Mesenchymal stem cell (in vitro differentiated cells and primary cell): Measurements from ENCODE around the gene ODF2.
"Not testable (repeated sequence)": the region's sequence is repeated elsewhere in the genome, so short reads cannot be mapped to it uniquely, and the experiment has no call there.

Experiments
- DNase-seq: peaks from one replicate; pipeline ENCODE4 v3.0.0-alpha.2; 2013
- H2AFZ ChIP-seq: one replicate; pipeline ENCODE4 v1.6.1; 2013; ENCODE audit warnings: low read depth, mild to moderate bottlenecking, control low read depth, inconsistent platforms, low read length, moderate library complexity
- H2AK5ac ChIP-seq: 2 replicates; pipeline ENCODE4 v1.6.1; 2013; ENCODE audit warnings: low read length, moderate library complexity, mild to moderate bottlenecking, inconsistent platforms; ENCODE audit not compliant: severe bottlenecking
- H2BK120ac ChIP-seq: one replicate; pipeline ENCODE4 v1.6.1; 2013; ENCODE audit warnings: low read depth, mild to moderate bottlenecking, inconsistent platforms, low read length, moderate library complexity
- H2BK12ac ChIP-seq, 2 experiments: one replicate each; pipeline ENCODE4 v1.6.1; 2013; ENCODE audit warnings: inconsistent platforms in 2 of 2, low read length in 2 of 2, mild to moderate bottlenecking in 2 of 2, moderate library complexity in 2 of 2, control low read depth in 1 of 2
- H2BK15ac ChIP-seq: one replicate; pipeline ENCODE4 v1.6.1; 2013; ENCODE audit warnings: mild to moderate bottlenecking, low read depth, inconsistent platforms; ENCODE audit not compliant: poor library complexity, severe bottlenecking
- H2BK5ac ChIP-seq: 2 replicates; pipeline ENCODE4 v1.6.1; 2013; ENCODE audit warnings: low read depth, mild to moderate bottlenecking, low read length, control low read depth, inconsistent platforms; ENCODE audit not compliant: poor library complexity, severe bottlenecking
- H3K14ac ChIP-seq, 2 experiments: one replicate each; pipeline ENCODE4 v1.6.1; 2013; ENCODE audit warnings: inconsistent platforms in 2 of 2, low read length in 2 of 2, control low read depth in 1 of 2, mild to moderate bottlenecking in 1 of 2, moderate library complexity in 1 of 2
- H3K18ac ChIP-seq, 2 experiments: one replicate each; pipeline ENCODE4 v1.6.1; 2013; ENCODE audit warnings: inconsistent platforms in 2 of 2, low read length in 2 of 2, control low read depth in 1 of 2, low read depth in 1 of 2, mild to moderate bottlenecking in 1 of 2
- H3K23ac ChIP-seq, 2 experiments: one replicate each; pipeline ENCODE4 v1.6.1; 2013; ENCODE audit warnings: inconsistent platforms in 2 of 2, low read length in 2 of 2, mild to moderate bottlenecking in 2 of 2, moderate library complexity in 2 of 2, control low read depth in 1 of 2
- H3K27ac ChIP-seq: 2 replicates; pipeline ENCODE4 v1.5.1; 2013; ENCODE audit warnings: mild to moderate bottlenecking, moderate library complexity, low read length, control low read depth, inconsistent platforms; ENCODE audit not compliant: poor library complexity, severe bottlenecking
- H3K27me3 ChIP-seq, 2 experiments: 2 replicates each; pipeline versions ENCODE4 v1.6.1 to v1.7.0; 2013; ENCODE audit warnings: low read length in 2 of 2, mild to moderate bottlenecking in 2 of 2, moderate library complexity in 2 of 2, control low read depth in 1 of 2, inconsistent platforms in 1 of 2; ENCODE audit not compliant: control insufficient read depth in 1 of 2, insufficient read depth in 1 of 2
- H3K36me3 ChIP-seq, 2 experiments: 2 replicates each; pipeline versions ENCODE4 v1.6.1 to v1.7.0; 2013; ENCODE audit warnings: low read length in 2 of 2, control low read depth in 1 of 2, inconsistent platforms in 1 of 2, low read depth in 1 of 2, mild to moderate bottlenecking in 1 of 2; ENCODE audit not compliant: insufficient read depth in 2 of 2, control insufficient read depth in 1 of 2
- H3K4ac ChIP-seq, 2 experiments: one replicate each; pipeline ENCODE4 v1.6.1; 2013; ENCODE audit warnings: inconsistent platforms in 2 of 2, low read length in 2 of 2, mild to moderate bottlenecking in 2 of 2, moderate library complexity in 2 of 2, control low read depth in 1 of 2, low read depth in 1 of 2
- H3K4me1 ChIP-seq: 2 replicates; pipeline ENCODE4 v1.6.1; 2013; ENCODE audit warnings: low read depth, low read length, control low read depth; ENCODE audit not compliant: control insufficient read depth, insufficient read depth
- H3K4me2 ChIP-seq: 2 replicates; pipeline ENCODE4 v1.6.1; 2013; ENCODE audit warnings: low read length, mild to moderate bottlenecking, inconsistent platforms; ENCODE audit not compliant: poor library complexity, severe bottlenecking
- H3K4me3 ChIP-seq, 2 experiments: 2 replicates each; pipeline versions ENCODE4 v1.5.1 to v1.7.0; 2013; ENCODE audit warnings: low read length in 2 of 2, mild to moderate bottlenecking in 2 of 2, control low read depth in 1 of 2, low read depth in 1 of 2; ENCODE audit not compliant: insufficient read depth in 1 of 2
- H3K79me1 ChIP-seq: replicated peaks from 2 replicates; pipeline ENCODE4 v1.6.1; 2013; ENCODE audit warnings: mild to moderate bottlenecking, control low read depth, low read length, inconsistent platforms; ENCODE audit not compliant: poor library complexity, severe bottlenecking
- H3K9ac ChIP-seq: 2 replicates; pipeline ENCODE4 v1.7.0; 2013; ENCODE audit warnings: mild to moderate bottlenecking, low read length, moderate library complexity
- H3K9me3 ChIP-seq: 2 replicates; pipeline ENCODE4 v1.7.0; 2013; ENCODE audit warnings: mild to moderate bottlenecking, low read length; ENCODE audit not compliant: control insufficient read depth
- H4K8ac ChIP-seq: one replicate; pipeline ENCODE4 v1.6.1; 2013; ENCODE audit warnings: inconsistent platforms, mild to moderate bottlenecking, low read length, moderate library complexity
- H4K91ac ChIP-seq: one replicate; pipeline ENCODE4 v1.6.1; 2013; ENCODE audit warnings: mild to moderate bottlenecking, low read length, inconsistent platforms
- WGBS: methylation state at CpG from one replicate; pipeline ENCODE4 v1.1.7; 2013; ENCODE audit warnings: mixed read lengths; 5-methylcytosine and 5-hydroxymethylcytosine counted together

The ODF2 gene

DNA sequence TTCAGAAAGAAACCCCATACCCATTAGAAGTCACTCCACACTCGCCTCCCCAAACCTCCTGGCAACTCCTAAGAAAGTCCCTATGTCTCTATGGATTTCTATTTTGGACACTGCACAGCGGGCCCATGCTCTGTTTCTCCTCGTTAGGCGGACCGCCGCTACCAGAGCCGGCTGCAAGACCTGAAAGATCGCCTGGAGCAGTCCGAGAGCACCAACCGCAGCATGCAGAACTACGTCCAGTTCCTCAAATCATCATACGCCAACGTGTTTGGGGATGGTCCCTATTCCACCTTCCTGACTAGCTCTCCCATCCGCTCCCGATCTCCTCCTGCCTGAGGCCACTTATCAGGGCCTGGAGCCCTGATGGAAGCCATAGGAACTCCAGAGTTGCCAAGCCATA lies 44.1 kb downstream of the ODF2 start:
- no peak overlapping the region for H3K14ac ChIP-seq
- no peak overlapping the region for H3K23ac ChIP-seq
- no peak overlapping the region for H2BK120ac ChIP-seq
- H2BK15ac ChIP-seq, result no peak overlapping the region
- no peak overlapping the region for H2BK12ac ChIP-seq
- H2AK5ac ChIP-seq, result no peak overlapping the region
- H4K8ac ChIP-seq, result no peak overlapping the region
- H3K4ac ChIP-seq, result no peak overlapping the region
- H3K79me1 ChIP-seq, result peaks cover 7% of the 10 kb centered on the region
- H3K9me3 ChIP-seq, result no peaks in the 10 kb centered on the region
- no peak overlapping the region for H3K27ac ChIP-seq
- H3K36me3 ChIP-seq, result peaks cover 50 to 55% of the 10 kb centered on the region in 2 experiments
- no peak overlapping the region for H4K91ac ChIP-seq
- no peak overlapping the region for H3K9ac ChIP-seq
- H2BK5ac ChIP-seq, result no peak overlapping the region
- no peak for DNase-seq
- no peak overlapping the region for H3K18ac ChIP-seq
- no peak overlapping the region for H3K4me2 ChIP-seq
- H2AFZ ChIP-seq, result no peak overlapping the region
- peaks cover 4% of the 10 kb centered on the region for H3K4me1 ChIP-seq
- no peak overlapping the region for H3K4me3 ChIP-seq
- no peaks in the 10 kb centered on the region for H3K27me3 ChIP-seq
- 95% methylated on average over 15 of the region's 15 CpGs for WGBS

DNA sequence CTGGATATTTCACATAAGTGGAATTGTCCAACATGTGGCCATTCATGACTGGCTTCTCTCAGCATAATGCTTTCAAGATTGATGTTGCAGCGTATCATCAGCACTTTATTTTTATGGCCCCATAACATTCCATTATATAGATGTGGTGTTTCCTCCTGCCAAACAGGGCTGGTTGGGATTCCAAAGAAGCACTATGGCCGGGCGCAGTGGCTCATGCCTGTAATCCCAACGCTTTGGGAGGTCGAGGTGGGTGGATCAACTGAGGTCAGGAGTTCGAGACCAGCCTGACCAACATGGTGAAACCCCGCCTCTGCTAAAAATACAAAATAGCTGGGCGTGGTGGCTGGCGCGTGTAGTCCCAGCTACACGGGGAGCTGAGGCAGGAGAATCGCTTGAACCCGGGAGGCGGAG lies 47.6 kb downstream of the ODF2 start:
- H4K91ac ChIP-seq, result not testable (repeated sequence)
- WGBS, result 72% methylated on average over 14 of the region's 14 CpGs

GRCh38 chr9:128503870-128504269 lies 48.1 kb downstream of the ODF2 start:
- H2AK5ac ChIP-seq, result no peak overlapping the region
- WGBS, result 39% methylated on average over 7 of the region's 11 CpGs
- peak overlapping the region; percentile 98 for H3K9ac ChIP-seq

More for the DNA sequence above, 47.6 kb downstream of the ODF2 start:
- not testable (repeated sequence) for H3K4ac ChIP-seq, H4K8ac ChIP-seq, H3K27ac ChIP-seq, H2AK5ac ChIP-seq, H3K4me2 ChIP-seq, H2BK5ac ChIP-seq, H3K23ac ChIP-seq, H3K18ac ChIP-seq, H2AFZ ChIP-seq, H3K9me3 ChIP-seq, H2BK120ac ChIP-seq, H3K27me3 ChIP-seq, H2BK12ac ChIP-seq, H3K4me1 ChIP-seq, H3K79me1 ChIP-seq, H2BK15ac ChIP-seq, H3K14ac ChIP-seq
- Histone ChIP-seq H3K36me3 (peaks cover 25 to 27% of the 10 kb centered on the region in 2 experiments), H3K9ac (peak overlapping the region; percentile 98), H3K4me3 (peak overlapping the region in 1 of 2 experiments; percentile 98)
- peak; percentile 7 for DNase-seq

DNA sequence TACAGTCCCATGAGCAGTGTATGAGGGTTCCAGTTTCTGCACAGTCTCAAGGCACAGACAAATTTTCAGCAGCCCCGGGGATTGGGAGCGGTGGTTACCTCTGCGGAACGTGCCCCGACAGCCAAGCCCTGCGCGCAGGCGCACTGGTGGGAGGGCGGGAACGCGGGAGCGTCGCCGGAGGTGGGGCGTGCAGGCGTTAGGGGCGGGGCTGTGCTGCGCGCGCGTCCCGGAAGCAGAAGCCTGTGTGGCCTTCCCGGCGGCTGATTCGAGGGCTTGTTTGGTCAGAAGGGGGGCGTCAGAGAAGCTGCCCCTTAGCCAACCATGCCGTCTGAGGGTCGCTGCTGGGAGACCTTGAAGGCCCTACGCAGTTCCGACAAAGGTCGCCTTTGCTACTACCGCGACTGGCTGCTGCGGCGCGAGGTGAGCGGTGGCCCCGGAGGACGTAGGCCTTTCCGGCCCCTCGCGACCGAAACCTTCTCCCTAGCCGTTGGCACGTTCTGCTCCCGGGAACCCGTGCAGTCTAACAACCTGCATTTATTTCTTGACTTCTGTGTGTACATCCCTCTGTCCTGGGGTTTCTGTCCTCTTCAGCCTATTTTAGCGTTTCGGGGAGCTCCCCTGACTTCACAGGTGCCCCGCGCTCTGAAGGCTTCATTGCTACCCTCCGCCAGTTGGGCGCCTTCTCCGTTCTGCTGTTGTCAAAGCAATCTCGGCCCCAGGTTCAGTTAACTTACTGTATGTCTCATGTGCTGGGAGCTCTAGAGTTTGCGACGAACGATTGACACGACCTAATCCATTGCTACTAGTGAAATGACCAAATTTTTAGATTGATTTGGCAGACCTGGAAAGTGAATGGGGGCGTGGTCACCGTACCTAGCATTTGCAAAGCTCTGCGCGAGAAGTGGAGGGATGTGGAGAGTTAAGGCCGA lies 48.9 kb downstream of the ODF2 start, which contains the start of gene GLE1:
Gene GLE1, plus strand, starts transcription at position 235 of the 929 bp plus-strand sequence. Its CDS starts 87 bp downstream, at position 322.
- DNase-seq, result peak; percentile 91
- no peak within 1 kb of the TSS for H2BK5ac ChIP-seq
- no peak within 1 kb of the TSS for H2BK12ac ChIP-seq
- H3K18ac ChIP-seq, result peak within 1 kb of the TSS; percentile 65 to 95
- peaks cover 12 to 31% of the 10 kb centered on the region in 2 experiments for H3K36me3 ChIP-seq
- peaks cover 11% of the 10 kb centered on the region for H3K79me1 ChIP-seq
- no peak within 1 kb of the TSS for H2BK15ac ChIP-seq
- H3K14ac ChIP-seq, result peak within 1 kb of the TSS in 1 of 2 experiments; percentile 82
- peak within 1 kb of the TSS; percentile 54 for H4K8ac ChIP-seq
- H3K9ac ChIP-seq, result peak within 1 kb of the TSS; percentile 98
- peak within 1 kb of the TSS; percentile 76 for H3K27ac ChIP-seq
- peaks cover 7% of the 10 kb centered on the region for H3K4me1 ChIP-seq
- H3K23ac ChIP-seq, result no peak within 1 kb of the TSS
- H3K4ac ChIP-seq, result peak within 1 kb of the TSS in 1 of 2 experiments; percentile 92
- no peaks in the 10 kb centered on the region for H3K9me3 ChIP-seq
- 1% methylated on average over 59 of the region's 64 CpGs for WGBS
- no peak within 1 kb of the TSS for H2AK5ac ChIP-seq
- no peak within 1 kb of the TSS for H2BK120ac ChIP-seq
- no peaks in the 10 kb centered on the region for H3K27me3 ChIP-seq
- H3K4me3 ChIP-seq, result peak within 1 kb of the TSS; percentile 90 to 98
- peak within 1 kb of the TSS; percentile 83 for H2AFZ ChIP-seq
- H4K91ac ChIP-seq, result no peak within 1 kb of the TSS
- H3K4me2 ChIP-seq, result peak within 1 kb of the TSS; percentile 93

More at GRCh38 chr9:128503870-128504269, 48.1 kb downstream of the ODF2 start:
- Histone ChIP-seq H3K27me3 (no peaks in the 10 kb centered on the region), H3K4me1 (peaks cover 7% of the 10 kb centered on the region), H2BK5ac (no peak overlapping the region), H3K79me1 (peaks cover 9% of the 10 kb centered on the region), H3K23ac (no peak overlapping the region), H3K36me3 (peaks cover 20 to 27% of the 10 kb centered on the region in 2 experiments), H3K27ac (no peak overlapping the region), H2AFZ (no peak overlapping the region), H3K4me2 (peak overlapping the region; percentile 27), H3K14ac (no peak overlapping the region), H2BK12ac (no peak overlapping the region), H2BK15ac (no peak overlapping the region), H3K9me3 (no peaks in the 10 kb centered on the region), H3K4ac (peak overlapping the region in 1 of 2 experiments; percentile 47), H3K18ac (no peak overlapping the region), H4K91ac (no peak overlapping the region), H3K4me3 (peak overlapping the region in 1 of 2 experiments; percentile 98), H4K8ac (no peak overlapping the region), H2BK120ac (no peak overlapping the region)
- peak; percentile 2 for DNase-seq
